GM23338 (cell line): ENCODE results near the gene GFOD1. TPM values are rescaled to one million over a fixed set of nuclear protein-coding genes. Genes with fewer than 3 reads are reported as not detected.

Experiments used
- ATAC-seq: fragments of 200-7000 bp; cut with Tn5 transposase; 3 replicates; pipeline ENCODE4 v1.9.1; 2020
- DNase-seq: peaks from one replicate; pipeline ENCODE4 v3.0.0-alpha.2; 2015; ENCODE audit warnings: low spot score
- H2AFZ ChIP-seq: fragments of 200-600 bp; sonication (generic); 2 replicates; pipeline ENCODE4 v1.8.0; 2016; ENCODE audit warnings: antibody characterized with exemption, mild to moderate bottlenecking, moderate library complexity
- H3F3A ChIP-seq: fragments of 200-600 bp; sonication (generic); replicated peaks from 2 replicates; pipeline ENCODE4 v1.8.0; 2017; ENCODE audit warnings: antibody characterized with exemption, mixed run types, low read depth
- H3K27ac ChIP-seq: fragments of 200-600 bp; sonication (generic); 2 replicates; pipeline ENCODE4 v1.6.1; 2016; ENCODE audit warnings: low read depth
- H3K27me3 ChIP-seq: fragments of 200-600 bp; sonication (generic); 2 replicates; pipeline ENCODE4 v1.8.0; 2016; ENCODE audit warnings: mild to moderate bottlenecking, mixed run types, moderate library complexity; ENCODE audit not compliant: insufficient read depth
- H3K36me3 ChIP-seq: fragments of 200-600 bp; sonication (generic); 2 replicates; pipeline ENCODE4 v1.8.0; 2016; ENCODE audit warnings: mild to moderate bottlenecking; ENCODE audit not compliant: insufficient read depth
- H3K4me1 ChIP-seq: fragments of 200-600 bp; sonication (generic); 2 replicates; pipeline ENCODE4 v1.8.0; 2016; ENCODE audit warnings: mild to moderate bottlenecking, moderate library complexity; ENCODE audit not compliant: insufficient read depth
- H3K4me2 ChIP-seq: fragments of 200-600 bp; sonication (generic); 2 replicates; pipeline ENCODE4 v1.7.1; 2017; ENCODE audit warnings: mixed run types
- H3K4me3 ChIP-seq: fragments of 200-600 bp; sonication (generic); 2 replicates; pipeline ENCODE4 v1.6.1; 2016; ENCODE audit warnings: mixed run types
- H3K79me2 ChIP-seq: fragments of 200-600 bp; sonication (generic); replicated peaks from 2 replicates; pipeline ENCODE4 v1.8.0; 2017; ENCODE audit warnings: mild to moderate bottlenecking; ENCODE audit not compliant: insufficient read depth
- H3K9me2 ChIP-seq: fragments of 200-600 bp; sonication (generic); 2 replicates; pipeline ENCODE4 v1.8.0; 2017; ENCODE audit not compliant: insufficient read depth
- H4K20me1 ChIP-seq: fragments of 200-600 bp; sonication (generic); replicated peaks from 2 replicates; pipeline ENCODE4 v1.8.0; 2017; ENCODE audit warnings: mild to moderate bottlenecking; ENCODE audit not compliant: insufficient read depth
- H3K27ac Mint-ChIP-seq: 2 replicates; pipeline ENCODE4 v1.8.0; 2020; ENCODE audit warnings: inconsistent platforms, mild to moderate bottlenecking, moderate library complexity, mixed read lengths
- H3K27me3 Mint-ChIP-seq: 3 replicates; pipeline ENCODE4 v1.8.0; 2022; ENCODE audit warnings: low read depth, mild to moderate bottlenecking, moderate library complexity, mixed read lengths, inconsistent platforms; ENCODE audit not compliant: insufficient read depth, poor library complexity
- H3K36me3 Mint-ChIP-seq: 3 replicates; pipeline ENCODE4 v1.8.0; 2021; ENCODE audit warnings: low read depth, mild to moderate bottlenecking, inconsistent platforms, moderate library complexity, mixed read lengths
- H3K4me1 Mint-ChIP-seq: 3 replicates; pipeline ENCODE4 v1.8.0; 2020; ENCODE audit warnings: mild to moderate bottlenecking, inconsistent platforms, mixed read lengths
- H3K4me3 Mint-ChIP-seq: 3 replicates; pipeline ENCODE4 v1.8.0; 2021; ENCODE audit warnings: moderate library complexity, mild to moderate bottlenecking, inconsistent platforms, mixed read lengths
- H3K9me3 Mint-ChIP-seq: 3 replicates; pipeline ENCODE4 v1.8.0; 2020; ENCODE audit warnings: moderate library complexity, mild to moderate bottlenecking, inconsistent platforms, mixed read lengths
- CREB1 ChIP-seq: fragments of 250-450 bp; sonication (Bioruptor Pico); IDR thresholded peaks from 2 replicates; pipeline ENCODE4 v1.5.0; 2020; ENCODE audit warnings: low read depth, mild to moderate bottlenecking, moderate library complexity
- EZH2 ChIP-seq: fragments of 200-600 bp; sonication (generic); IDR thresholded peaks from one replicate; pipeline ENCODE4 v1.8.0; 2017; ENCODE audit warnings: antibody characterized with exemption, mild to moderate bottlenecking, low read depth; ENCODE audit not compliant: unreplicated experiment
- EZH2phosphoT487 ChIP-seq: fragments of 200-600 bp; sonication (generic); IDR thresholded peaks from one replicate; pipeline ENCODE4 v1.8.1; 2018; ENCODE audit warnings: antibody characterized with exemption; ENCODE audit not compliant: unreplicated experiment
- JUNB ChIP-seq: IDR thresholded peaks from one replicate; pipeline ENCODE4 v1.6.1; 2016; ENCODE audit warnings: antibody characterized with exemption; ENCODE audit not compliant: unreplicated experiment
- NANOG ChIP-seq: IDR thresholded peaks from 2 replicates; pipeline ENCODE4 v1.6.1; 2016; ENCODE audit warnings: antibody characterized with exemption, borderline replicate concordance
- POLR2AphosphoS5 ChIP-seq: IDR thresholded peaks from 2 replicates; pipeline ENCODE4 v1.6.1; 2016; ENCODE audit warnings: antibody characterized with exemption, low read depth
- STAT1 ChIP-seq: IDR thresholded peaks from one replicate; pipeline ENCODE4 v1.6.1; 2016; ENCODE audit warnings: antibody characterized with exemption; ENCODE audit not compliant: unreplicated experiment
- ZNF114 ChIP-seq: fragments of 250-450 bp; sonication (Bioruptor Pico); IDR thresholded peaks from 2 replicates; pipeline ENCODE4 v1.5.0; 2020; ENCODE audit warnings: mild to moderate bottlenecking, moderate library complexity
- ZNF331 ChIP-seq: fragments of 250-450 bp; sonication (Bioruptor Pico); IDR thresholded peaks from 2 replicates; pipeline ENCODE4 v1.5.0; 2020; ENCODE audit warnings: low read depth, mild to moderate bottlenecking, moderate library complexity
- polyA plus RNA-seq: library from polyadenylated mRNA; unstranded; fragments of >200 nt; fragmentation: Nextera tagmentation; extraction: Ambion mirVana; gene quantifications from 2 replicates; pipeline ENCODE4 v1.2.1, GENCODE V29; 2016
- total RNA-seq: library from RNA; depleted of rRNA; stranded (reverse); fragments of >200 nt; shearing (Covaris generic); gene quantifications from 2 replicates; pipeline ENCODE4 v1.2.3, GENCODE V29; 2014
- TF ChIP-seq, protein P1 (sequence below): fragments of 250-450 bp; sonication (Bioruptor Pico); IDR thresholded peaks from 2 replicates; pipeline ENCODE4 v1.5.0; 2020; ENCODE audit warnings: mild to moderate bottlenecking, moderate library complexity
- TF ChIP-seq, protein P2 (sequence below): IDR thresholded peaks from 2 replicates; pipeline ENCODE4 v1.6.1; 2016; ENCODE audit warnings: antibody characterized with exemption
- TF ChIP-seq, protein P3 (sequence below), 2 experiments: fragments of 200-600 bp in 1 of 2; sonication (generic) in 1 of 2; conservative IDR thresholded peaks; 2 replicates each; pipeline versions ENCODE4 v1.5.1 to v1.6.1; 2016 to 2017; ENCODE audit warnings: antibody characterized with exemption in 2 of 2, low read depth in 2 of 2, mild to moderate bottlenecking in 2 of 2, moderate library complexity in 1 of 2
- TF ChIP-seq, protein P4 (sequence below): IDR thresholded peaks from one replicate; pipeline ENCODE4 v1.6.1; 2018; ENCODE audit warnings: antibody characterized with exemption; ENCODE audit not compliant: unreplicated experiment

Gene GFOD1
- total and polyA plus RNA-seq, 2 experiments from 2014 or later: 4.9 to 12.8 TPM

DNA sequence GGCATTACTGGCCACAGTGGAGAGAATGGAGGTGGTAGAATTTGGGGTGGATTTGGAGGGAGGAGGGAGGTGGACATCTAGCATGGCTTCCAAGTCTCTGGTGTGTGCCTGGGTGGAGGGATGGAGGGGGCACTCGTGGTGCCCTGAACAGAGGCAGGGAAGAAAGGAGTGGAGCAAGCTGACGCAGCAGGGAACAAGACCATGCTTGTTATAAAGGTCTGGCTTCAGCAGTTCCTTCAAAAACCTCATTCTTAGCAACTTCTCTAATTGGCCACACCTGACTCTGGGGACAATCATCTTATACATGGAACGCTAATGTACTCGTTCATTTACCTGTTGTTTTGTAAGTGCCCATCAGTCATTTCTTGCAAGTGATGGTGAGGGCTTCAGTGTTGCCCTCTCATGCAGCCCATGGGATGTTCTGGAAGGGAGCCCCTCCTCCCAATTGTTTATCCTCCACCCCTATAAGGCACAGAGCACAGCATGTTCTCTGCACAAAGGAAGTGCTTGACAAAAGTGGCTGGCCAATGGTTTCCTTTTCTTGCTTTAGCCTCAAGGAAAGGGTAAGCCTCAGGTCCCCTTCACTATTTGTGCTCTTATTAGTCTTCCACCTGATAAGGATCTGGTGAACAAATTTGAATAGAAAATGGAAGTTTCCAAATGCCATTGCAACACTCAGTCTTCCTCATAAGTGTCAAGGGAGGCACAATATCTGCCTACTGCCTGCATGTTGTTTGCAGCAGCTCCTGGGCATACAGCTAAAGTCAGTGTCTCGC, 39.3 kb downstream of the GFOD1 start:
- H3K27me3 ChIP-seq: no peaks in the 10 kb centered on the region
- no peak for ATAC-seq
- H3K9me2 ChIP-seq: peaks cover 4% of the 10 kb centered on the region; the same call in 1 of the 2 replicates
- no peak overlapping the region for H3K4me3 ChIP-seq
- peaks cover 11% of the 10 kb centered on the region for H3K36me3 Mint-ChIP-seq
- H3K4me2 ChIP-seq: no peak overlapping the region
- no peak overlapping the region for H3K4me3 Mint-ChIP-seq
- H3K9me3 Mint-ChIP-seq: 0 out of 3 replicates have a peak, but pooled peaks cover 3% of the 10 kb centered on the region
- H3K27ac ChIP-seq: no peak overlapping the region
- no peak overlapping the region for H2AFZ ChIP-seq
- no peak for DNase-seq
- H3K4me1 Mint-ChIP-seq: peaks cover 30% of the 10 kb centered on the region
- H3K79me2 ChIP-seq: peaks cover 7% of the 10 kb centered on the region
- peaks cover 7% of the 10 kb centered on the region for H3K27me3 Mint-ChIP-seq
- no peak overlapping the region for H3K27ac Mint-ChIP-seq
- H3K36me3 ChIP-seq: no peaks in the 10 kb centered on the region
- no peaks in the 10 kb centered on the region for H4K20me1 ChIP-seq
- no peaks in the 10 kb centered on the region for H3F3A ChIP-seq
- peaks cover under 1% of the 10 kb centered on the region; the same call in 1 of the 2 replicates for H3K4me1 ChIP-seq
- TF ChIP-seq CREB1 (no peak), EZH2 (no peak), NANOG (no peak), STAT1 (no peak), ZNF331 (CRISPR knock-in tag) (no peak), ZNF114 (no peak), EZH2phosphoT487 (no peak), POLR2AphosphoS5 (no peak), JUNB (no peak)
- TF ChIP-seq, protein P1, sequence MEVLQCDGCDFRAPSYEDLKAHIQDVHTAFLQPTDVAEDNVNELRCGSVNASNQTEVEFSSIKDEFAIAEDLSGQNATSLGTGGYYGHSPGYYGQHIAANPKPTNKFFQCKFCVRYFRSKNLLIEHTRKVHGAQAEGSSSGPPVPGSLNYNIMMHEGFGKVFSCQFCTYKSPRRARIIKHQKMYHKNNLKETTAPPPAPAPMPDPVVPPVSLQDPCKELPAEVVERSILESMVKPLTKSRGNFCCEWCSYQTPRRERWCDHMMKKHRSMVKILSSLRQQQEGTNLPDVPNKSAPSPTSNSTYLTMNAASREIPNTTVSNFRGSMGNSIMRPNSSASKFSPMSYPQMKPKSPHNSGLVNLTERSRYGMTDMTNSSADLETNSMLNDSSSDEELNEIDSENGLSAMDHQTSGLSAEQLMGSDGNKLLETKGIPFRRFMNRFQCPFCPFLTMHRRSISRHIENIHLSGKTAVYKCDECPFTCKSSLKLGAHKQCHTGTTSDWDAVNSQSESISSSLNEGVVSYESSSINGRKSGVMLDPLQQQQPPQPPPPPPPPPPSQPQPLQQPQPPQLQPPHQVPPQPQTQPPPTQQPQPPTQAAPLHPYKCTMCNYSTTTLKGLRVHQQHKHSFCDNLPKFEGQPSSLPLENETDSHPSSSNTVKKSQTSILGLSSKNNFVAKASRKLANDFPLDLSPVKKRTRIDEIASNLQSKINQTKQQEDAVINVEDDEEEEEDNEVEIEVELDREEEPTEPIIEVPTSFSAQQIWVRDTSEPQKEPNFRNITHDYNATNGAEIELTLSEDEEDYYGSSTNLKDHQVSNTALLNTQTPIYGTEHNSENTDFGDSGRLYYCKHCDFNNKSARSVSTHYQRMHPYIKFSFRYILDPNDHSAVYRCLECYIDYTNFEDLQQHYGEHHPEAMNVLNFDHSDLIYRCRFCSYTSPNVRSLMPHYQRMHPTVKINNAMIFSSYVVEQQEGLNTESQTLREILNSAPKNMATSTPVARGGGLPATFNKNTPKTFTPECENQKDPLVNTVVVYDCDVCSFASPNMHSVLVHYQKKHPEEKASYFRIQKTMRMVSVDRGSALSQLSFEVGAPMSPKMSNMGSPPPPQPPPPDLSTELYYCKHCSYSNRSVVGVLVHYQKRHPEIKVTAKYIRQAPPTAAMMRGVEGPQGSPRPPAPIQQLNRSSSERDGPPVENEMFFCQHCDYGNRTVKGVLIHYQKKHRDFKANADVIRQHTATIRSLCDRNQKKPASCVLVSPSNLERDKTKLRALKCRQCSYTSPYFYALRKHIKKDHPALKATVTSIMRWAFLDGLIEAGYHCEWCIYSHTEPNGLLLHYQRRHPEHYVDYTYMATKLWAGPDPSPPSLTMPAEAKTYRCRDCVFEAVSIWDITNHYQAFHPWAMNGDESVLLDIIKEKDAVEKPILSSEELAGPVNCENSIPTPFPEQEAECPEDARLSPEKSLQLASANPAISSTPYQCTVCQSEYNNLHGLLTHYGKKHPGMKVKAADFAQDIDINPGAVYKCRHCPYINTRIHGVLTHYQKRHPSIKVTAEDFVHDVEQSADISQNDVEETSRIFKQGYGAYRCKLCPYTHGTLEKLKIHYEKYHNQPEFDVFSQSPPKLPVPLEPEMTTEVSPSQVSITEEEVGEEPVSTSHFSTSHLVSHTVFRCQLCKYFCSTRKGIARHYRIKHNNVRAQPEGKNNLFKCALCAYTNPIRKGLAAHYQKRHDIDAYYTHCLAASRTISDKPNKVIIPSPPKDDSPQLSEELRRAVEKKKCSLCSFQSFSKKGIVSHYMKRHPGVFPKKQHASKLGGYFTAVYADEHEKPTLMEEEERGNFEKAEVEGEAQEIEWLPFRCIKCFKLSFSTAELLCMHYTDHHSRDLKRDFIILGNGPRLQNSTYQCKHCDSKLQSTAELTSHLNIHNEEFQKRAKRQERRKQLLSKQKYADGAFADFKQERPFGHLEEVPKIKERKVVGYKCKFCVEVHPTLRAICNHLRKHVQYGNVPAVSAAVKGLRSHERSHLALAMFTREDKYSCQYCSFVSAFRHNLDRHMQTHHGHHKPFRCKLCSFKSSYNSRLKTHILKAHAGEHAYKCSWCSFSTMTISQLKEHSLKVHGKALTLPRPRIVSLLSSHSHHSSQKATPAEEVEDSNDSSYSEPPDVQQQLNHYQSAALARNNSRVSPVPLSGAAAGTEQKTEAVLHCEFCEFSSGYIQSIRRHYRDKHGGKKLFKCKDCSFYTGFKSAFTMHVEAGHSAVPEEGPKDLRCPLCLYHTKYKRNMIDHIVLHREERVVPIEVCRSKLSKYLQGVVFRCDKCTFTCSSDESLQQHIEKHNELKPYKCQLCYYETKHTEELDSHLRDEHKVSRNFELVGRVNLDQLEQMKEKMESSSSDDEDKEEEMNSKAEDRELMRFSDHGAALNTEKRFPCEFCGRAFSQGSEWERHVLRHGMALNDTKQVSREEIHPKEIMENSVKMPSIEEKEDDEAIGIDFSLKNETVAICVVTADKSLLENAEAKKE: no peak
- TF ChIP-seq, protein P2, sequence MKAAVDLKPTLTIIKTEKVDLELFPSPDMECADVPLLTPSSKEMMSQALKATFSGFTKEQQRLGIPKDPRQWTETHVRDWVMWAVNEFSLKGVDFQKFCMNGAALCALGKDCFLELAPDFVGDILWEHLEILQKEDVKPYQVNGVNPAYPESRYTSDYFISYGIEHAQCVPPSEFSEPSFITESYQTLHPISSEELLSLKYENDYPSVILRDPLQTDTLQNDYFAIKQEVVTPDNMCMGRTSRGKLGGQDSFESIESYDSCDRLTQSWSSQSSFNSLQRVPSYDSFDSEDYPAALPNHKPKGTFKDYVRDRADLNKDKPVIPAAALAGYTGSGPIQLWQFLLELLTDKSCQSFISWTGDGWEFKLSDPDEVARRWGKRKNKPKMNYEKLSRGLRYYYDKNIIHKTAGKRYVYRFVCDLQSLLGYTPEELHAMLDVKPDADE: no peak
- TF ChIP-seq, protein P3, sequence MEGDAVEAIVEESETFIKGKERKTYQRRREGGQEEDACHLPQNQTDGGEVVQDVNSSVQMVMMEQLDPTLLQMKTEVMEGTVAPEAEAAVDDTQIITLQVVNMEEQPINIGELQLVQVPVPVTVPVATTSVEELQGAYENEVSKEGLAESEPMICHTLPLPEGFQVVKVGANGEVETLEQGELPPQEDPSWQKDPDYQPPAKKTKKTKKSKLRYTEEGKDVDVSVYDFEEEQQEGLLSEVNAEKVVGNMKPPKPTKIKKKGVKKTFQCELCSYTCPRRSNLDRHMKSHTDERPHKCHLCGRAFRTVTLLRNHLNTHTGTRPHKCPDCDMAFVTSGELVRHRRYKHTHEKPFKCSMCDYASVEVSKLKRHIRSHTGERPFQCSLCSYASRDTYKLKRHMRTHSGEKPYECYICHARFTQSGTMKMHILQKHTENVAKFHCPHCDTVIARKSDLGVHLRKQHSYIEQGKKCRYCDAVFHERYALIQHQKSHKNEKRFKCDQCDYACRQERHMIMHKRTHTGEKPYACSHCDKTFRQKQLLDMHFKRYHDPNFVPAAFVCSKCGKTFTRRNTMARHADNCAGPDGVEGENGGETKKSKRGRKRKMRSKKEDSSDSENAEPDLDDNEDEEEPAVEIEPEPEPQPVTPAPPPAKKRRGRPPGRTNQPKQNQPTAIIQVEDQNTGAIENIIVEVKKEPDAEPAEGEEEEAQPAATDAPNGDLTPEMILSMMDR (conservative IDR thresholded peaks at IDR 0.05; ENCODE audit: low read depth in 2 of 2): no peak
- TF ChIP-seq, protein P4, sequence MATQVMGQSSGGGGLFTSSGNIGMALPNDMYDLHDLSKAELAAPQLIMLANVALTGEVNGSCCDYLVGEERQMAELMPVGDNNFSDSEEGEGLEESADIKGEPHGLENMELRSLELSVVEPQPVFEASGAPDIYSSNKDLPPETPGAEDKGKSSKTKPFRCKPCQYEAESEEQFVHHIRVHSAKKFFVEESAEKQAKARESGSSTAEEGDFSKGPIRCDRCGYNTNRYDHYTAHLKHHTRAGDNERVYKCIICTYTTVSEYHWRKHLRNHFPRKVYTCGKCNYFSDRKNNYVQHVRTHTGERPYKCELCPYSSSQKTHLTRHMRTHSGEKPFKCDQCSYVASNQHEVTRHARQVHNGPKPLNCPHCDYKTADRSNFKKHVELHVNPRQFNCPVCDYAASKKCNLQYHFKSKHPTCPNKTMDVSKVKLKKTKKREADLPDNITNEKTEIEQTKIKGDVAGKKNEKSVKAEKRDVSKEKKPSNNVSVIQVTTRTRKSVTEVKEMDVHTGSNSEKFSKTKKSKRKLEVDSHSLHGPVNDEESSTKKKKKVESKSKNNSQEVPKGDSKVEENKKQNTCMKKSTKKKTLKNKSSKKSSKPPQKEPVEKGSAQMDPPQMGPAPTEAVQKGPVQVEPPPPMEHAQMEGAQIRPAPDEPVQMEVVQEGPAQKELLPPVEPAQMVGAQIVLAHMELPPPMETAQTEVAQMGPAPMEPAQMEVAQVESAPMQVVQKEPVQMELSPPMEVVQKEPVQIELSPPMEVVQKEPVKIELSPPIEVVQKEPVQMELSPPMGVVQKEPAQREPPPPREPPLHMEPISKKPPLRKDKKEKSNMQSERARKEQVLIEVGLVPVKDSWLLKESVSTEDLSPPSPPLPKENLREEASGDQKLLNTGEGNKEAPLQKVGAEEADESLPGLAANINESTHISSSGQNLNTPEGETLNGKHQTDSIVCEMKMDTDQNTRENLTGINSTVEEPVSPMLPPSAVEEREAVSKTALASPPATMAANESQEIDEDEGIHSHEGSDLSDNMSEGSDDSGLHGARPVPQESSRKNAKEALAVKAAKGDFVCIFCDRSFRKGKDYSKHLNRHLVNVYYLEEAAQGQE: no peak
